ENCODE data around the gene WFDC11. TPM values are rescaled to one million over a fixed set of nuclear protein-coding genes. Genes with fewer than 3 reads are reported as not detected.

Gene WFDC11
- total and polyA plus RNA-seq, 2 donors from 2014 or later: not detected

- no peaks in the 10 kb centered on the region for H3K9me3 ChIP-seq (ENCODE audit: control insufficient read depth in 2 of 3, insufficient read depth in 1 of 3, low read length in 3 of 3)
- no peaks in the 10 kb centered on the region for H3K27me3 ChIP-seq (ENCODE audit: control insufficient read depth, insufficient read depth, low read length)
- H3K4me1 ChIP-seq (ENCODE audit: control insufficient read depth in 2 of 3, insufficient read depth in 2 of 3, low read depth in 1 of 3, low read length in 3 of 3): no peaks in the 10 kb centered on the region
- intact Hi-C loops (cut with DNase I): no loop called here
- TF ChIP-seq CTCF (IDR thresholded peaks at IDR 0.05; ENCODE audit: borderline replicate concordance, extremely low read depth, insufficient read depth): no peak
- FAIRE-seq (no peak), DNase-seq (no peak)
- H3K27ac ChIP-seq (ENCODE audit: low read depth in 2 of 2, low read length in 2 of 2): no peak overlapping the region
- H3K36me3 ChIP-seq (ENCODE audit: control insufficient read depth in 2 of 3, insufficient read depth in 3 of 3, low read length in 3 of 3): no peaks in the 10 kb centered on the region
- no peak overlapping the region for H3K9ac ChIP-seq (ENCODE audit: low read length in 3 of 3)
- H3K4me3 ChIP-seq (ENCODE audit: low read length in 3 of 3): no peak overlapping the region
Measured at GRCh38 chr20:45639687-45640086, 30.4 kb downstream of the WFDC11 start.

GRCh38 chr20:45636513-45636912 lies 33.5 kb downstream of the WFDC11 start:
- no peak for DNase-seq
- no peak overlapping the region for H3K9ac ChIP-seq (ENCODE audit: low read length in 3 of 3)
- H3K27ac ChIP-seq (ENCODE audit: low read depth in 2 of 2, low read length in 2 of 2): no peak overlapping the region
- H3K27me3 ChIP-seq (ENCODE audit: control insufficient read depth, insufficient read depth, low read length): no peaks in the 10 kb centered on the region
- no peaks in the 10 kb centered on the region for H3K4me1 ChIP-seq (ENCODE audit: control insufficient read depth in 2 of 3, insufficient read depth in 2 of 3, low read depth in 1 of 3, low read length in 3 of 3)
- intact Hi-C loops (cut with DNase I): no loop called here
- no peak overlapping the region for H3K4me3 ChIP-seq (ENCODE audit: low read length in 3 of 3)
- TF ChIP-seq CTCF (IDR thresholded peaks at IDR 0.05; ENCODE audit: borderline replicate concordance, extremely low read depth, insufficient read depth): no peak
- FAIRE-seq: no peak
- H3K36me3 ChIP-seq (ENCODE audit: control insufficient read depth in 2 of 3, insufficient read depth in 3 of 3, low read length in 3 of 3): no peaks in the 10 kb centered on the region
- H3K9me3 ChIP-seq (ENCODE audit: control insufficient read depth in 2 of 3, insufficient read depth in 1 of 3, low read length in 3 of 3): no peaks in the 10 kb centered on the region

- no peak within 1 kb of the TSS for H3K4me3 ChIP-seq (ENCODE audit: low read length in 3 of 3)
- no peaks in the 10 kb centered on the region for H3K9me3 ChIP-seq (ENCODE audit: control insufficient read depth in 2 of 3, insufficient read depth in 1 of 3, low read length in 3 of 3)
- H3K27ac ChIP-seq (ENCODE audit: low read depth in 2 of 2, low read length in 2 of 2): no peak within 1 kb of the TSS
- intact Hi-C loops (cut with DNase I): no loop called here
- no peak for TF ChIP-seq CTCF (IDR thresholded peaks at IDR 0.05; ENCODE audit: borderline replicate concordance, extremely low read depth, insufficient read depth)
- H3K9ac ChIP-seq (ENCODE audit: low read length in 3 of 3): no peak within 1 kb of the TSS
- H3K27me3 ChIP-seq (ENCODE audit: control insufficient read depth, insufficient read depth, low read length): no peaks in the 10 kb centered on the region
- H3K36me3 ChIP-seq (ENCODE audit: control insufficient read depth in 2 of 3, insufficient read depth in 3 of 3, low read length in 3 of 3): no peaks in the 10 kb centered on the region
- FAIRE-seq: no peak
- no peaks in the 10 kb centered on the region for H3K4me1 ChIP-seq (ENCODE audit: control insufficient read depth in 2 of 3, insufficient read depth in 2 of 3, low read depth in 1 of 3, low read length in 3 of 3)
- DNase-seq: no peak
Measured at GRCh38 chr20:45631184-45631583, 38.9 kb downstream of the WFDC11 start, which contains the start of gene WFDC9. WFDC9 (minus strand) TSS chr20:45631284; CDS start chr20:45610181, 21,103 bp downstream.

GRCh38 chr20:45630371-45630770 lies 39.7 kb downstream of the WFDC11 start:
- Histone ChIP-seq H3K4me3 (ENCODE audit: low read length in 3 of 3) (no peak overlapping the region), H3K9ac (ENCODE audit: low read length in 3 of 3) (no peak overlapping the region), H3K4me1 (ENCODE audit: control insufficient read depth in 2 of 3, insufficient read depth in 2 of 3, low read depth in 1 of 3, low read length in 3 of 3) (no peaks in the 10 kb centered on the region), H3K27ac (ENCODE audit: low read depth in 2 of 2, low read length in 2 of 2) (no peak overlapping the region), H3K27me3 (ENCODE audit: control insufficient read depth, insufficient read depth, low read length) (no peaks in the 10 kb centered on the region), H3K9me3 (ENCODE audit: control insufficient read depth in 2 of 3, insufficient read depth in 1 of 3, low read length in 3 of 3) (no peaks in the 10 kb centered on the region), H3K36me3 (ENCODE audit: control insufficient read depth in 2 of 3, insufficient read depth in 3 of 3, low read length in 3 of 3) (no peaks in the 10 kb centered on the region)
- TF ChIP-seq CTCF (IDR thresholded peaks at IDR 0.05; ENCODE audit: borderline replicate concordance, extremely low read depth, insufficient read depth): no peak
- DNase-seq (no peak), FAIRE-seq (no peak)
- intact Hi-C loops (cut with DNase I): no loop called here

Measured in kidney (tissue), 14 donors.